NCI-H1930 (cell line): ENCODE data around the gene P4HTM.

Experiments used
- DNase-seq, 2 experiments: peaks; one replicate each; lab custom pipeline; 2025; lab: John Stamatoyannopoulos, UW

Gene P4HTM

GRCh38 chr3:48983096-48983495 lies 6.9 kb upstream of the P4HTM start:
- DNase-seq = no peak

GRCh38 chr3:48984663-48985062 lies 5.4 kb upstream of the P4HTM start:
- DNase-seq = no peak

GRCh38 chr3:48985831-48986376 lies 4.1 kb upstream of the P4HTM start:
- DNase-seq = no peak

- no peak for DNase-seq
Measured at GRCh38 chr3:48989126-48989795, 780 bp upstream of the P4HTM start.

GRCh38 chr3:48990636-48991469 lies 812 bp downstream of the P4HTM start:
- no peak for DNase-seq

GRCh38 chr3:48991851-48992545 lies 2.0 kb downstream of the P4HTM start:
- DNase-seq = no peak

GRCh38 chr3:48993834-48994233 lies 3.8 kb downstream of the P4HTM start:
- no peak for DNase-seq

- no peak for DNase-seq
Measured at GRCh38 chr3:48996640-48997039, 6.6 kb downstream of the P4HTM start.

- DNase-seq = no peak
Measured at GRCh38 chr3:48997102-48997635, 7.1 kb downstream of the P4HTM start.

GRCh38 chr3:48997714-48998637 lies 7.9 kb downstream of the P4HTM start:
- no peak for DNase-seq

- DNase-seq = no peak
Measured at GRCh38 chr3:48999085-48999858, 9.2 kb downstream of the P4HTM start.

- no peak for DNase-seq
Measured at GRCh38 chr3:49001155-49001554, 11.1 kb downstream of the P4HTM start.

GRCh38 chr3:49004352-49005302 lies 14.6 kb downstream of the P4HTM start:
- no peak for DNase-seq

- no peak for DNase-seq
Measured at GRCh38 chr3:49005303-49005680, 15.3 kb downstream of the P4HTM start.

GRCh38 chr3:49005998-49006397 lies 16.0 kb downstream of the P4HTM start:
- DNase-seq = no peak

GRCh38 chr3:49006408-49007067 lies 16.5 kb downstream of the P4HTM start:
- no peak for DNase-seq

- DNase-seq = peak; percentile 83 to 91
Measured at GRCh38 chr3:49007068-49007770, 17.2 kb downstream of the P4HTM start, which contains the start of gene WDR6. Gene WDR6, plus strand, starts transcription at chr3:49007391. Its CDS starts 41 bp downstream, at chr3:49007432.
